Measurements from ENCODE around the gene GFOD1. TPM values are rescaled to one million over a fixed set of nuclear protein-coding genes. Genes with fewer than 3 reads are reported as not detected.
A peak's percentile ranks its signal among the peaks of the same experiment; 100 is the strongest.

Gene GFOD1
- total and polyA plus RNA-seq, 4 donors, result 9.4 to 30.6 (median 17.6) TPM

DNA sequence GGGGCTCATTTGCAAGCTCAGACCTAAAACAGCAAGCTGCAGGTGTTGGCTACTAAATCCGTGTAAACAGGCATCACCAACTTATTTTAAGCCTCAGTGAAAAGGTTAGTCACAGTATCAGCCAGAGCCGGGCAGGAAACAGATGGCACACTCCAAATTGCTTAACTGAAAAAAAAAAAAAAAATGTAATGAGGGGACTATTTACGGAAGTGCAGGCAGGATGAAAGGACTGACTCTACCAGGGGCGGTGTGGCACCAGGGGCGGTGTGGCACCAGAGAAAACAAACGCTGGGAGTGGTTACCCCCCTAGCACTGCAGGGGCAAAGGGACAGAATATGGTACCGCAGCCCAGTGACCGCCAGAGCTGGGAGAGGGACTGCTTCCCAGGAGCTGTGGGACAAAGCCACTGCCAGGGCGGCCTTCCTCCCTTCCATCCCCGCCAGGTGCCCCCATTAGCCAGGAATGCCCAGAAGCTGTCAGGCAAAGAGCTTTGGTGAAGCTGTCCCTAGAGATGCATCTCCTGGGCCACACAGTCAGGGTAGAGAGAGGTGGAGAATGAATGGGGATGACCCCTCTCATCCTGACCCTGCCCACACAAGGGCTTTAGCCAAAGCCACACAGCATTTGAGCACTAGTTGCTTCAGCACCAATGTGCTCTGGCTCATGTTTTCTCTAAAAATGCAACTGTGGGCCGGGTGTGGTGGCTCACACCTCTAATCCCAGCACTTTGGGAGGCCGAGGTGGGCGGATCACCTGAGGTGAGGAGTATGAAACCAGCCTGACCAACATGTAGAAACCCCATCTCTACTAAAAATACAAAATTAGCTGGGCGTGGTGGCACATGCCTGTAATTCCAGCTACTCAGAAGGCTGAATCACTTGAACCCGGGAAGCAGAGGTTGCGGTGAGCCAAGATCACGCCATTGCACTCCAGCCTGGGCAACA lies 39.6 kb upstream of the GFOD1 start:
- H3K4me1 ChIP-seq (ENCODE audit: control insufficient read depth, insufficient read depth, low read length), result peaks cover 7% of the 10 kb centered on the region
- H3K27ac ChIP-seq (ENCODE audit: low read depth, low read length), result no peak overlapping the region
- H3K36me3 ChIP-seq (ENCODE audit: control insufficient read depth, insufficient read depth, low read length), result no peaks in the 10 kb centered on the region
- DNase-seq (ENCODE audit: low read depth in 4 of 6, low spot score in 6 of 6), result peak in 2 of 6 donors; percentile 56 to 63
- H3K4me3 ChIP-seq (ENCODE audit: low read depth, low read length), result no peak overlapping the region
- H3K27me3 ChIP-seq (ENCODE audit: control insufficient read depth, insufficient read depth, low read length), result no peaks in the 10 kb centered on the region
- WGBS (ENCODE audit: insufficient coverage), result 71% methylated on average over 15 of the region's 17 CpGs
- H3K9me3 ChIP-seq (ENCODE audit: control insufficient read depth, insufficient read depth, low read length), result no peaks in the 10 kb centered on the region

DNA sequence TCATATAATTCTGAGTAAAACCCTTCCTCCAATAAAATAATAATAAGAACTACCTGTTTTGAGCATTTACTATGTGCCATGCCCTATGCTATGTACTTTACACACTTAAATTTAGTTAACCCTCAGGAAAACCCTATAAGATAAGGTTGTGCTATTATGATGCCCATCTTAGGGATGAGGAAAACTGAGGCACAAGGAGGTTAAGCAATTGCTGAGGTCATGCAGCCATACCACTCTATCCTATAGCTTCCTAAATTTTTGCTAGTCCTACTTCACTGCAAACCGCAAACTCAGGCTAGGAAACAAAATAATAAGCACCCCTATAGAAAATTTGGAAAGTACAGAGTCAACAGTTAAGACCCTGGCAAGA lies 38.9 kb upstream of the GFOD1 start:
- Histone ChIP-seq H3K4me3 (ENCODE audit: low read depth, low read length) (no peak overlapping the region), H3K27ac (ENCODE audit: low read depth, low read length) (no peak overlapping the region), H3K36me3 (ENCODE audit: control insufficient read depth, insufficient read depth, low read length) (no peaks in the 10 kb centered on the region), H3K4me1 (ENCODE audit: control insufficient read depth, insufficient read depth, low read length) (peaks cover 7% of the 10 kb centered on the region), H3K27me3 (ENCODE audit: control insufficient read depth, insufficient read depth, low read length) (no peaks in the 10 kb centered on the region), H3K9me3 (ENCODE audit: control insufficient read depth, insufficient read depth, low read length) (no peaks in the 10 kb centered on the region)
- WGBS (ENCODE audit: insufficient coverage), result no CpG with 5 or more reads among the region's 1 CpG
- no peak for DNase-seq (ENCODE audit: low read depth in 4 of 6, low spot score in 6 of 6)

DNA sequence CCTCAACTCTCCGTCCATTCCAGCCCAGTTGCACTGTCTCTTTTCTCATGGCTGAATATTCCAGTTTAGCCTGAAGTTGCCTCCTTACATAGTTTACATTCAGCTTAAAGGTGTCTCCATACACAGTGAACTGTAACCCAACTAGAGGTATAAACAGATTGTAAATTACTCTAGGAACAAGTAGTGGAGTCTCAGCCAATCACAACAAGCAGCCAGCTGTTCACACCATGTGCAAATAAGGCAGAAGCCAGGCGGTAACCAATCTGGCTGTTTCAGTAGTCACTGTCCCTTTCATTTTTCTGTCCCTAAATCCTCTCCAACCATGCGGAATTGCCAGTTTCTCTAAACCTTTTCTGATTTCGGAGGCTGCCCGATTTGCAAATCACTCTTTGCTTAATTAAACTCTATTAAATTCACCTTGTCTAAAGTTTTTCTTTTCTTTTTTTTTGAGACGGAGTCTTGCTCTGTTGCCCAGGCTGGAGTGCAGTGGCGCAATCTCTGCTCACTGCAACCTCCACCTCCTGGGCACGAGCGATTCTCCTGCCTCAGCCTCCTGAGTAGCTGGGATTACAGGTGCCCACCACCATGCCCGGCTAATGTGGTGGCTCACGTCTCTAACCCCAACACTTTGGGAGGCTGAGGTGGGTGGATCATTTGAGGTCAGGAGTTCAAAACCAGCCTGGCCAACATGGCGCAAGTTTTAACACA lies 37.6 kb upstream of the GFOD1 start:
- H3K4me1 ChIP-seq (ENCODE audit: control insufficient read depth, insufficient read depth, low read length), result peaks cover 7% of the 10 kb centered on the region
- no peaks in the 10 kb centered on the region for H3K9me3 ChIP-seq (ENCODE audit: control insufficient read depth, insufficient read depth, low read length)
- H3K27ac ChIP-seq (ENCODE audit: low read depth, low read length), result no peak overlapping the region
- no peak overlapping the region for H3K4me3 ChIP-seq (ENCODE audit: low read depth, low read length)
- 77% methylated on average over 7 of the region's 12 CpGs for WGBS (ENCODE audit: insufficient coverage)
- DNase-seq (ENCODE audit: low read depth in 4 of 6, low spot score in 6 of 6), result peak in 2 of 6 donors; percentile 26 to 55
- no peaks in the 10 kb centered on the region for H3K27me3 ChIP-seq (ENCODE audit: control insufficient read depth, insufficient read depth, low read length)
- H3K36me3 ChIP-seq (ENCODE audit: control insufficient read depth, insufficient read depth, low read length), result no peaks in the 10 kb centered on the region

DNA sequence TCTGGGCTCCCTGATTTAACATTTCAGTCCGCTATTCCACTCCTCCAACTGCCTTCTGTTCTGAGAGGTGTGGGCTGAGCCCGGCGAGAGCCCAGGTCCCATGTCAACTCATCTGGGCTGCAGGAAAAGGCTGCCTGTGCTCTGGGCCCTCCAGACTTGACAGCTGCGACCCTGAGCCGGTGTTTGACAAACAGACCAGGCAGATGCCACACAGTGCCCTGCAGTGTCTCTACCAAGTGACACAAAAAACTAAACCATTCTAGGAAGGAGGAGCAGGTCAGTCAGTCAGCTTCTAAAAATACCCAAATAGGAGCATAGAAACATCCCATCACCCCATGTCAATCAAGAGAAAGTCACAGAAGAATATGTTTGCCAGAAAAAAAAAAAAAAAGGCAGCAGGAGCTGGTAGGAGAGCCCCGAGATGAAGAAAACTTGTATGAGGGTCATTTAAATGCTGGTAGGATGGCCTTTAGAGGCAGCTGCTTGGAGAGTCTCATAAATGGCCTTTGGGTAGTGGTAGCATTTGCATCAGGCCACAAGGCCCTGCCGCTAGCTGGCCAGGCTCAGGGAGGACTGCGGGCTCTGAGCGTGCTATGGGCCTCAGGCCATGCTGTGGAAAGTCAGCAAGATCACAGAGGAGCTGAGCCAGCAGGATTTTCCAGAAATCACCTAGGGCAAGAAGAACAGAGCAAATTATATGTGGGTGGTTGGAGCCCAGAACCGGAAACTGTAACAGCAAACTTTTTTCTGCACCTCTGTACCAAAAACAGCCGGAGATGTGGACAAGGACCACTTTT lies 36.6 kb upstream of the GFOD1 start:
- 84% methylated on average over 10 of the region's 11 CpGs for WGBS (ENCODE audit: insufficient coverage)
- Histone ChIP-seq H3K4me1 (ENCODE audit: control insufficient read depth, insufficient read depth, low read length) (peaks cover 7% of the 10 kb centered on the region), H3K27ac (ENCODE audit: low read depth, low read length) (no peak overlapping the region), H3K4me3 (ENCODE audit: low read depth, low read length) (no peak overlapping the region), H3K9me3 (ENCODE audit: control insufficient read depth, insufficient read depth, low read length) (no peaks in the 10 kb centered on the region), H3K36me3 (ENCODE audit: control insufficient read depth, insufficient read depth, low read length) (no peaks in the 10 kb centered on the region), H3K27me3 (ENCODE audit: control insufficient read depth, insufficient read depth, low read length) (no peaks in the 10 kb centered on the region)
- DNase-seq (ENCODE audit: low read depth in 4 of 6, low spot score in 6 of 6), result no peak

DNA sequence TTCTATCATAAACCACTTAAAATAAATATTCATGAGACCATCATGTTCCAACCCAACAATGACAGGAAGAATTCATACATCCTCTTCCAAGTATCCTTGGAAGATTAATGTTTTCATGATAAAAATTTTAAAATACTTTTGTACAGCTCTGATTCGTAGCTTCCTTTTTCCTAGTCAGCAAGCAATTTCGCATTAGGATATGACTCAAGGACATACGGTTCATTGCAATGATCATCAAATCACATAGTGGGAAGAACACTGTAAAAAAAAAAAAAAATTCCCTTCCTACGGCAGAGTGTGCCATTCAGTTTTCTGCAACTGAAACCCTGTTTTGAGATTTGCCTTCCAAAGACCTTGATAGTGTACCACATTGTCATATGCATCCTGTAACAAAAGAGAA lies 35.3 kb upstream of the GFOD1 start:
- Histone ChIP-seq H3K36me3 (ENCODE audit: control insufficient read depth, insufficient read depth, low read length) (no peaks in the 10 kb centered on the region), H3K9me3 (ENCODE audit: control insufficient read depth, insufficient read depth, low read length) (no peaks in the 10 kb centered on the region), H3K4me3 (ENCODE audit: low read depth, low read length) (no peak overlapping the region), H3K27me3 (ENCODE audit: control insufficient read depth, insufficient read depth, low read length) (no peaks in the 10 kb centered on the region), H3K4me1 (ENCODE audit: control insufficient read depth, insufficient read depth, low read length) (peaks cover 7% of the 10 kb centered on the region), H3K27ac (ENCODE audit: low read depth, low read length) (no peak overlapping the region)
- no CpG with 5 or more reads among the region's 4 CpGs for WGBS (ENCODE audit: insufficient coverage)
- DNase-seq (ENCODE audit: low read depth in 4 of 6, low spot score in 6 of 6), result peak in 1 of 6 donors; percentile 24

DNA sequence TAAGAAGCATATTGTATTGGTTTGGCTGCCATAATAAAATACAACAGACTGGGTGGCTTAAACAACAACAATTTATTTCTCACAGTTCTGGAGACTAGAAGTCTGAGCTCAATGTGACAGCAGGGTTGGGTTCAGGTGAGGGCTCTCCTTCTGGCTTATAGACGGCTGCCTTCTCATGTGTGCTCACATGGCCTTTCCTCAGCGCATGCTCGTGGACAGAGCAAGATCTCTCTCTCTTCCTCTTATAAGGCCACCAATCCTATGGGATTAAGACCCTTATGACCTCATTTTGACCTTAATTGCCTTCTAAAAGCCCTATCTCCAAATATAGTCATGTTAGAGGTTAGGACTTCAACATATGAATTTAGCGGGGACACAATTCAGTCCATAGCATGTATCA lies 32.4 kb upstream of the GFOD1 start:
- no peak overlapping the region for H3K27ac ChIP-seq (ENCODE audit: low read depth, low read length)
- no peak for DNase-seq (ENCODE audit: low read depth in 4 of 6, low spot score in 6 of 6)
- no peaks in the 10 kb centered on the region for H3K36me3 ChIP-seq (ENCODE audit: control insufficient read depth, insufficient read depth, low read length)
- H3K27me3 ChIP-seq (ENCODE audit: control insufficient read depth, insufficient read depth, low read length), result no peaks in the 10 kb centered on the region
- H3K4me3 ChIP-seq (ENCODE audit: low read depth, low read length), result no peak overlapping the region
- H3K4me1 ChIP-seq (ENCODE audit: control insufficient read depth, insufficient read depth, low read length), result peaks cover 2% of the 10 kb centered on the region
- H3K9me3 ChIP-seq (ENCODE audit: control insufficient read depth, insufficient read depth, low read length), result no peaks in the 10 kb centered on the region
- 100% methylated on average over 2 of the region's 4 CpGs for WGBS (ENCODE audit: insufficient coverage)

DNA sequence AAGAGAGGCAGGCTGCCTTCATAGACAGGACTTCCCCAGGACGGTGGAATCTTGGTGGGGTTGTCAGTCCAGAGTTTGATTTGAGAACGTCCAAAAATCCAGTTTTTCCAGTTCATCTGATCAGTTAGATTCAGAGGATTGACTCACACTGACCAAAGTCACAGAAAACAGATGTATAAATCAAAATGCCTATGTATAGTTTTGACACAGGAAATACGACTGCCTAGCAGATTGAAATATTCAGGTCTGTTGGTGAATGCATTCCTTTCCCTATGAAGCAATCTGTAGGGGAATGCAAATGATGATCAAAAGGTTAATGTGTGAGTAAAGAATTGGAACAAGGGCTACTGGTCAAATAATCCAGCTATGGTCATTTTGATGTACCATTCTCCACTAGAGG lies 29.7 kb upstream of the GFOD1 start:
- Histone ChIP-seq H3K27ac (ENCODE audit: low read depth, low read length) (no peak overlapping the region), H3K4me1 (ENCODE audit: control insufficient read depth, insufficient read depth, low read length) (no peaks in the 10 kb centered on the region), H3K9me3 (ENCODE audit: control insufficient read depth, insufficient read depth, low read length) (no peaks in the 10 kb centered on the region), H3K36me3 (ENCODE audit: control insufficient read depth, insufficient read depth, low read length) (no peaks in the 10 kb centered on the region), H3K4me3 (ENCODE audit: low read depth, low read length) (no peak overlapping the region), H3K27me3 (ENCODE audit: control insufficient read depth, insufficient read depth, low read length) (no peaks in the 10 kb centered on the region)
- 83% methylated on average over 2 of the region's 3 CpGs for WGBS (ENCODE audit: insufficient coverage)
- DNase-seq (ENCODE audit: low read depth in 4 of 6, low spot score in 6 of 6), result no peak

DNA sequence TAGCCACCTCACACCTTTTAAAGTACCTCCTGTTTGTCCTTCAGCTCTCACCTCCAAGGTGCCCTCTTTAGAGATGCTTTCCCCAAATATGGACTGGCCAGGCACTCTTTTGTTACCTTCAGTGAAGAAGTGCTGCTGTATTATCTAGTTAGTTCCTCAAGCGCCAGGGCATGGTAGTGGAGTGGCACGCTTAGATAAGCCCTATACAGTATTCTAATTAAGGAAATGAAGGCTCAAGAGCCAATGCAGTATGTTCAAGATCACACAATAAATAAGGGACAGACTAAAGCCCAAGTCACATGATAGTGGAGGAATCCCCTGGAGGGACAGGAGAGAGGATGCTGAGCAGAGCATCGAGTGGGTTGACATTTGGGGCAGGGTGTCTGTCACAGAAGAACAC lies 28.5 kb upstream of the GFOD1 start:
- Histone ChIP-seq H3K4me1 (ENCODE audit: control insufficient read depth, insufficient read depth, low read length) (no peaks in the 10 kb centered on the region), H3K36me3 (ENCODE audit: control insufficient read depth, insufficient read depth, low read length) (no peaks in the 10 kb centered on the region), H3K4me3 (ENCODE audit: low read depth, low read length) (no peak overlapping the region), H3K27me3 (ENCODE audit: control insufficient read depth, insufficient read depth, low read length) (no peaks in the 10 kb centered on the region), H3K27ac (ENCODE audit: low read depth, low read length) (no peak overlapping the region), H3K9me3 (ENCODE audit: control insufficient read depth, insufficient read depth, low read length) (no peaks in the 10 kb centered on the region)
- WGBS (ENCODE audit: insufficient coverage), result 67% methylated on average over 1 of the region's 3 CpGs
- no peak for DNase-seq (ENCODE audit: low read depth in 4 of 6, low spot score in 6 of 6)

DNA sequence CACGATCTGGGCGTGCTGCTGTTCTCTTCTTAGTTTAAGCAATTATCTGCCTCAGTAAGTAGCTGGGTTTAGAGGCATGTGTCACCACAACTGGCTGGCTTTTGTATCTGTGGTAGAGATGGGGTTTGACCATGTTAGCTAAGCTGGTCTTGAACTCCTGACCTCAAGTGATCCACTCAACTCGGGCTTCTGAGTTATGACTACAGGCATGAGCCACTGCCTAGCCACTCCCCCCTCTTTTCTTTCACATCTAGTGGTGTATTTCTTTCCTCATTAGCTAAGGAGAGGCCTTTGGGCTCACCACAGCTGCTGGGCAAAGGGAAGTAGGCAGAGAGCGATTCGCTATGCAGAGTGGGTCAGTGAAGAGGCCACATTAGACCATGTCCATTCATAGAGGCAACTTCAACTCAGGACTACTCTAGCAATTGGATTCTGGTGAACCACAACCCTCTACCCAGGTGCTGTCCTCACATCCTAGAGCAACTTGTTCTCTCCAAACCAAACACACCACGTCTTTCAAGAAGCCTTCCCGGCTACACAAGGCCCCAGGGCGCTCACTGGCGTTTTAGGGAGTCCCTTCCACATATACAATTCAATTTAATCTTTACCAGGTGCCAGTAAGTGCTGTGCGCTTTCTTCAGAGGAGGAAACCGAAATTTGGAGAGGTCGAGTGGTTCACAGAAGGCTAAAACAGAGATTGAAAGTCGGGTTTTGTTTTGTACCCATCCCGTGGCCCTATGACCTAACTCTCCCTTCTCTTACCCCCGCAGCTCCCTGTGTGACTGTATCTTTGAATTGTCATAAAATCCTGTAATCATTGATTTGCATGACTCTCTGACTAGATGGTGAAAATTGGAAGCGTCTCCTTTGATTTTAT lies 26.5 kb upstream of the GFOD1 start:
- Histone ChIP-seq H3K4me3 (ENCODE audit: low read depth, low read length) (no peak overlapping the region), H3K4me1 (ENCODE audit: control insufficient read depth, insufficient read depth, low read length) (no peaks in the 10 kb centered on the region), H3K36me3 (ENCODE audit: control insufficient read depth, insufficient read depth, low read length) (no peaks in the 10 kb centered on the region), H3K27me3 (ENCODE audit: control insufficient read depth, insufficient read depth, low read length) (no peaks in the 10 kb centered on the region), H3K27ac (ENCODE audit: low read depth, low read length) (no peak overlapping the region), H3K9me3 (ENCODE audit: control insufficient read depth, insufficient read depth, low read length) (no peaks in the 10 kb centered on the region)
- 92% methylated on average over 5 of the region's 16 CpGs for WGBS (ENCODE audit: insufficient coverage)
- no peak for DNase-seq (ENCODE audit: low read depth in 4 of 6, low spot score in 6 of 6)
